Spleen (tissue), 13 donors: ENCODE results near the gene DENND6B. TPM values are rescaled to one million over a fixed set of nuclear protein-coding genes. Genes with fewer than 3 reads are reported as not detected.

Source experiments
- DNase-seq: peaks from one replicate; pipeline ENCODE4 v3.0.0-alpha.2; 2020
- H3K27ac ChIP-seq, 8 donors: fragments of 200-600 bp; sonication (generic) in 7 of 8; 1 replicate in 4 of 8; 2 replicates in 4 of 8; pipeline versions ENCODE4 v1.5.0 to v1.8.0; 2016 to 2021; ENCODE audit warnings: inconsistent platforms in 4 of 8, mild to moderate bottlenecking in 4 of 8, moderate library complexity in 1 of 8
- H3K27me3 ChIP-seq, 7 donors: fragments of 200-600 bp; sonication (generic) in 6 of 7; replicated peaks in 1 of 7; 1 replicate in 4 of 7; 2 replicates in 3 of 7; pipeline versions ENCODE4 v1.5.0 to v1.8.0; 2016 to 2021; ENCODE audit warnings: inconsistent platforms in 3 of 7, mild to moderate bottlenecking in 1 of 7
- H3K36me3 ChIP-seq, 6 donors: fragments of 200-600 bp; sonication (generic) in 5 of 6; 1 replicate in 4 of 6; 2 replicates in 2 of 6; pipeline versions ENCODE4 v1.5.0 to v1.8.0; 2016 to 2021; ENCODE audit warnings: inconsistent platforms in 2 of 6
- H3K4me1 ChIP-seq, 6 donors: fragments of 200-600 bp; sonication (generic) in 5 of 6; 1 replicate in 3 of 6; 2 replicates in 3 of 6; pipeline versions ENCODE4 v1.5.0 to v1.8.0; 2016 to 2021; ENCODE audit warnings: inconsistent platforms in 3 of 6
- H3K4me3 ChIP-seq, 8 donors: fragments of 200-600 bp; sonication (generic) in 7 of 8; 1 replicate in 4 of 8; 2 replicates in 4 of 8; pipeline versions ENCODE4 v1.5.0 to v1.8.0; 2016 to 2021; ENCODE audit warnings: inconsistent platforms in 4 of 8, mild to moderate bottlenecking in 4 of 8, moderate library complexity in 2 of 8
- H3K9me3 ChIP-seq, 8 donors: fragments of 200-600 bp; sonication (generic) in 7 of 8; 1 replicate in 4 of 8; 2 replicates in 4 of 8; pipeline versions ENCODE4 v1.5.0 to v1.8.0; 2016 to 2021; ENCODE audit warnings: inconsistent platforms in 4 of 8
- CTCF ChIP-seq, 11 experiments: fragments of 200-600 bp in 7 of 11; fragments of 450-650 bp in 4 of 11; sonication (generic) in 4 of 11; IDR thresholded peaks in 8 of 11; conservative IDR thresholded peaks in 3 of 11; 1 replicate in 7 of 11; 2 replicates in 4 of 11; pipeline versions ENCODE4 v1.4.0 to v1.8.0; 2016 to 2021; ENCODE audit warnings: antibody characterized with exemption in 11 of 11, inconsistent platforms in 4 of 11, mild to moderate bottlenecking in 1 of 11
- POLR2A ChIP-seq, 3 donors: fragments of 450-650 bp; IDR thresholded peaks; one replicate each; pipeline ENCODE4 v1.5.1; 2017; ENCODE audit warnings: antibody characterized with exemption in 3 of 3, mild to moderate bottlenecking in 1 of 3
- POLR2AphosphoS5 ChIP-seq, 3 donors: sonication (generic); formaldehyde crosslinking; IDR thresholded peaks; one replicate each; pipeline ENCODE4 v1.5.1; 2017; ENCODE audit warnings: antibody characterized with exemption in 3 of 3
- WGBS, 5 donors: extraction: QIAGEN DNeasy Blood & Tissue Kit in 3 of 5; methylation state at CpG; one replicate each; pipeline versions ENCODE4 v1.1.5 to v1.1.7; 2013 to 2018; 5-methylcytosine and 5-hydroxymethylcytosine counted together
- intact Hi-C: fragments of 100-400 bp; cut with DNase I; formaldehyde crosslinking; loops from one replicate; pipeline ENCODE4 v1.15.0; 2023; ENCODE audit warnings: low total_unique reads
- long read RNA-seq, 2 donors: transcript quantifications; one replicate each; lab custom pipeline, GENCODE V29; 2026
- polyA plus RNA-seq, 3 donors: library from polyadenylated mRNA; stranded (reverse); fragments of 200-250 nt; gene quantifications; one replicate each; pipeline ENCODE4 v1.2.1, GENCODE V29; 2013
- total RNA-seq, 7 donors: library from RNA; depleted of rRNA in 3 of 7; stranded (reverse); fragments of >200 nt in 3 of 7; fragmentation: NEBNext Ultra II Directional in 4 of 7; extraction: Animal tissue kit (Norgen Biotek cat#: 25700) in 4 of 7; gene quantifications; one replicate each; pipeline versions ENCODE4 v1.1.0 to v1.2.1, GENCODE V29; 2016 to 2021
- donor health status: healthy with polysubstance abuse.
- donor health status: DM: no; HTN: no; CAD: no; lungs with moderate emphysema.
- donor health status: DM: no; HTN: no; CAD: no.
- donor health status: Bipolar disorder and iron deficiency.
- donor health status: healthy.
- donor health status: DM: no; HTN: no; CAD: no.
- donor health status: DM: yes; HTN: yes; CAD: no.

The DENND6B gene
- total RNA-seq: 1 to 10 TPM; 4.5 to 8.9 (median 6.0) TPM
- polyA plus RNA-seq: 10 to 100 TPM in 1 of 3 donors, 1 to 10 TPM in 2; 6.4 to 10.4 (median 9.9) TPM
- long read RNA-seq, donor 1: 0 reads
- long read RNA-seq, donor 2: 0 reads

- H3K27ac ChIP-seq: peak within 1 kb of the TSS; percentile 89 to 96 (median 92)
- TF ChIP-seq POLR2A (IDR thresholded peaks at IDR 0.05) (peak in 1 of 3 donors; percentile 19), CTCF (IDR thresholded peaks at IDR 0.05 in 8 of 11, conservative IDR thresholded peaks at IDR 0.05 in 3 of 11) (peak in 10 of 11 experiments; percentile 18 to 84 (median 66)), POLR2AphosphoS5 (IDR thresholded peaks at IDR 0.05) (peak; percentile 61 to 76 (median 73))
- 0 to 1% (median 1%) methylated on average over 3 to 105 of the region's 105 CpGs for WGBS, 5 donors
- peak within 1 kb of the TSS; percentile 54 to 82 (median 66) for H3K4me3 ChIP-seq
- peak; percentile 95 for DNase-seq
- H3K4me1 ChIP-seq: peaks cover 0 to 28% (median 20%) of the 10 kb centered on the region in 6 donors
- no peaks in the 10 kb centered on the region for H3K9me3 ChIP-seq
- H3K36me3 ChIP-seq: no peaks in the 10 kb centered on the region
- H3K27me3 ChIP-seq: no peaks in the 10 kb centered on the region
- intact Hi-C loops: loop anchor here (5.0 kb wide), 1 partner anchor 55 kb away; the partner anchor contains the start of gene MAPK11
Observed at GRCh38 chr22:50326956-50327710, at the start of gene DENND6B. TSS of gene DENND6B (minus strand) at chr22:50327012. CDS start at chr22:50326988, 24 bp downstream.

GRCh38 chr22:50376085-50376651, 49.4 kb upstream of the DENND6B start:
- peak overlapping the region in 3 of 8 donors; percentile 21 to 41 (median 41) for H3K27ac ChIP-seq
- no peaks in the 10 kb centered on the region for H3K27me3 ChIP-seq
- WGBS, 5 donors: 50 to 62% (median 55%) methylated on average over 5 of the region's 5 CpGs
- TF ChIP-seq CTCF (IDR thresholded peaks at IDR 0.05 in 8 of 11, conservative IDR thresholded peaks at IDR 0.05 in 3 of 11) (no peak), POLR2A (IDR thresholded peaks at IDR 0.05) (no peak), POLR2AphosphoS5 (IDR thresholded peaks at IDR 0.05) (no peak)
- H3K36me3 ChIP-seq: peaks cover 2 to 99% (median 40%) of the 10 kb centered on the region in 6 donors
- no peaks in the 10 kb centered on the region for H3K9me3 ChIP-seq
- intact Hi-C loops: no loop called here
- no peak overlapping the region for H3K4me3 ChIP-seq
- DNase-seq: peak; percentile 25
- H3K4me1 ChIP-seq: peaks cover 0 to 23% (median 5%) of the 10 kb centered on the region in 6 donors

GRCh38 chr22:50371101-50371648, 44.4 kb upstream of the DENND6B start:
- intact Hi-C loops: no loop called here
- TF ChIP-seq POLR2A (IDR thresholded peaks at IDR 0.05): no peak
- TF ChIP-seq POLR2AphosphoS5 (IDR thresholded peaks at IDR 0.05): no peak
- no peak for TF ChIP-seq CTCF (IDR thresholded peaks at IDR 0.05 in 8 of 11, conservative IDR thresholded peaks at IDR 0.05 in 3 of 11)
- no peak overlapping the region for H3K27ac ChIP-seq
- H3K4me3 ChIP-seq: no peak overlapping the region
- no peaks in the 10 kb centered on the region for H3K27me3 ChIP-seq
- peak; percentile 6 for DNase-seq
- 95 to 99% (median 96%) methylated on average over 2 of the region's 2 CpGs for WGBS, 5 donors
- peaks cover 2 to 87% (median 37%) of the 10 kb centered on the region in 6 donors for H3K36me3 ChIP-seq
- H3K4me1 ChIP-seq: peaks cover 0 to 24% (median 8%) of the 10 kb centered on the region in 6 donors
- no peaks in the 10 kb centered on the region for H3K9me3 ChIP-seq
